Cerebellar nuclear complex (tissue), 1 donor: ENCODE results near the gene SLC8B1.

ENCODE experiments used
- DNase-seq, 2 experiments: peaks; one replicate each; lab custom pipeline; 2025; lab: John Stamatoyannopoulos, UW

SLC8B1 gene

DNA sequence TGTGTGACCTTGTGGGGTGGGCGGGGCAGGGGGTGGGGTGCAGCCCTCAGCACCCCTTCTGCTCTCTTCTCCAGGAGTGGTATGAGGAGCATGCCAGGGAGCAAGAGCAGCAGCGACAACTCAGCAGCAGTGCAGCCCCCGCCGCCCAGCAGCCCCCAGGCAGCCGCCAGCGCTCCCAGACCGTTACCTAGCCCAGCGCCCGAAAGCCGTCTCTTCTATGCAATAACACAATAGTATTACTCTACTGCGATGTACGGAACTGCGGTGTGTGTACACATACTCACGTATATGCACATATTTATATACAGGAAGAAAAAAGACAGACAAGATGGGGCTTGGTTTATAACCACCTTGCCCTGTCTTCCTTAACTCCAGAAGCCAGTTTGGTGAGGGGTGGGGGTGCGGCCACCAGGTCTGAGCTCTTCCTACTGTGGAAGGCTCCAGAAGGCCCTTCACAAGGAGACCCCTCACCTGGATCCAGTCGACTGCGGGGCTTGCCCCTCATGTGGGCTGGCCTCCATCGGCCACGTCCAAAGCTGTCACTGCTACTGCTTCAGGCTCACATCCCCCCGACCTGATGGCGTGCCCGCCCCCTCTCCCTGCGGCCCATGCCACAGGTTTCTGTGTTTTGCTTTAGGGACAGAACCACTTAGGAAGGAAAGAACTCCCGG lies 38.9 kb downstream of the SLC8B1 start:
- DNase-seq: no peak

GRCh38 chr12:113293100-113293499 lies 41.8 kb downstream of the SLC8B1 start:
- no peak for DNase-seq

- no peak for DNase-seq
Measured at GRCh38 chr12:113292547-113292946, 42.4 kb downstream of the SLC8B1 start.

DNA sequence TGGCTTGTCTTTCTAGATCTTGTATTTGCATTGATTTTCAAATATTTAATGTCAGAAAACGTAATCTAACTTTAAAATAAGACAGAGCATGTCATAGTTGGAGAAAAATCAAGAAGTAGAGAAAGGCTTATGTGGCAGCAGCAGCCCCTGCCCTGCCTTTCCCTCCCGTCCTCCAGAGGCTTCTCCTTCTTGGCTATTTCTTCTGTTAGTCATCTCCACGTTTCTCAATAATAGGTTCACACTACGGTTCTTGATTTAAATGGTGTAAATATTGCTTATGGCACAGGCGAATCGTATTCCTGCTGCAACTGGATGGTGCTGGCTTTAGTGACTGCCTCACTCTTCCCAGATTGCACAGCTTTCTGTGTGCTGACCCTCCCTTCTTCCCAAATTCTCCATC lies 42.8 kb downstream of the SLC8B1 start:
- DNase-seq: no peak

DNA sequence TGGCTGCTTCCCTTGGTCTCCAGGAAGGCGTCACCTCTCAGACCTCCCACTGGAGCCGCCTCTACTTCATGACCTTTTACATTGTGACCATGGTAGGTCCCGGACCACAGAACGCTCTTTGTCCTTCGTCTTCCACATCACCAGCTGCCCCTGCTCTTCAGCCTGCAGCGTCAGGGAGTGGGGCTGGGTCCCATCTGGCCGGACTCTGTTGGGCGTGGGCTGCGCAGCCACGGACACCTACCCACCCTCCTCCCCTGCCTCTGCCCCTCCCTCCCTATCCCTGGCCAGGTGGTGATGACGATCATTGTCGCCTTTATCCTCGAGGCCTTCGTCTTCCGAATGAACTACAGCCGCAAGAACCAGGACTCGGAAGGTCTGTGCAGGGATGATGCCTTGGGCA lies 43.3 kb downstream of the SLC8B1 start:
- DNase-seq: no peak

DNA sequence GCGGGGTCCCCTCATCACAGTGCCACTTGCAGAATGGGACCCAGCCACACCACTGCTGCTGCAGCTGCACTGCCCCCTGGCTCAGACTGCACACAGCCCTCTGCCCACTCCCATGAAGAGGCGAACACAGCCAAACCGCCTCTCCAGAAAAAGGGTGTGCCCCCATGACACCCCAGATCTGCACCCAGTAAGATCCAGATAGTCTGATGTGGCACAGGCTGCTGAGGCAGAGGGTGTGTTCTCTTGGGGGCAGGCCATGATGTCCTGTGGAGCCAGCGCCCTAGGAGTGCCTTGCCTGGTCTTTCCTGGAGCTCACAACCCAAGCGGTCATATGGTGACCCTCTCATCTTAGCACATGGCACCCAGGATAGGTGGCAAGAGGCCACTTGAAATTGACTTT lies 44.4 kb downstream of the SLC8B1 start:
- no peak for DNase-seq

- no peak for DNase-seq
Measured at GRCh38 chr12:113289361-113289760, 45.5 kb downstream of the SLC8B1 start.

GRCh38 chr12:113287899-113288282 lies 47.0 kb downstream of the SLC8B1 start:
- no peak for DNase-seq

DNA sequence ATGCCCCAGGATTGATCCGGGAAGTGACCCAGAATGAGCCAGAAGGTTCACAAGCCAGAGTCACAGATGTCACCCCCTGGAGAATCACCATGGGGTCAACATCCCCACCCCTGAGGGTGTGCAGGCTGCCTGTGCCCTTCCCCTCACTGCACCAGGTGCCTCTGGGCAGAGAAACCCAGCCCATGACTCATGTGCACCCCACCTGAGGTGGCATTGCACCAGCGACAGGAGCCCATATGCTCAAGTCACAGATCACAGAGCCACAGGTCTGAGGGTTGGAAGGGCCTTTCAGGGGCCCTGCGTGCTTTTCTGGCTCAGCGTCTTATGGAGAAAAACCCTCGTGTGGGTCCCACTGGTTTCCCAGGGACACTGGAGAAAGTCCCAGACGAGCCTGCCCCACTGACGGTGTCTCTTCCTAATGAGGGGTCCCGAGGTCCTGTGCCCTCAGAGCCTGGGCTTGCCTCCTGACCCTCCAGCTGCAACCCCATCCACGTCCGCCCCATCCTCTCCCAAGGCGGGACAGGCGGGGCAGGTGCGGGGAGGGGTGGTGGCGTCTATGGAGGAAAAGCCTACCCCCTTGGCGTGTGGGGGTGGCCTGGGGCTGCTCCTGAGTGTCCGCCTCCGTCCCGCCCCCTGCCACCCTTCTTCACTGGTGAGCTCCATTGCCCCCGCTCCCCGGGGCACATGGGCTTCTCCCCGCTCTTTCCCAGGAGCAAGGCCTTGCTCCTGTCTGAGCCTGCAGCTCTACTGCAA lies 47.6 kb downstream of the SLC8B1 start:
- DNase-seq: no peak

- DNase-seq: no peak
Measured at GRCh38 chr12:113286712-113287111, 48.2 kb downstream of the SLC8B1 start.

GRCh38 chr12:113285679-113286610 lies 49.0 kb downstream of the SLC8B1 start:
- DNase-seq: no peak

GRCh38 chr12:113284751-113285150 lies 50.2 kb downstream of the SLC8B1 start:
- DNase-seq: no peak

DNA sequence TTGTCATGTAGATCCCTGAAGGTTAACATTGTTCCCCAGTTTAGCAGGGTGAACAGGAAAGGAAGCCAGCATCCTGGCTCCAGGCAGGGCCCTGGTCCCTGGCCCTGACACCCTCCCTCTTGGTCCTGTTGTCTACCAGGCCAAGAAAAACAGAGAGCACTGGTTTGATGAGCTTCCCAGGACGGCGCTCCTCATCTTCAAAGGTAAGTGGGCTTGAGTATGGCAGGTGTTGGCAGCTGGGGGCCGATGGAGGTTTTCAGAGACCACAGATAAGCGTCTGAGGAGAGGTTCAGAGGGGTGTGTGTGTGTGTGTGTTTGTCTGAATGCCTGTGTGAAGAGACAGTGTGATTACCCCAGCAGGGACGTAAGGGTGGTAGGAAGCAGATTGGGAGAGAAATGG lies 56.3 kb downstream of the SLC8B1 start:
- no peak for DNase-seq

DNA sequence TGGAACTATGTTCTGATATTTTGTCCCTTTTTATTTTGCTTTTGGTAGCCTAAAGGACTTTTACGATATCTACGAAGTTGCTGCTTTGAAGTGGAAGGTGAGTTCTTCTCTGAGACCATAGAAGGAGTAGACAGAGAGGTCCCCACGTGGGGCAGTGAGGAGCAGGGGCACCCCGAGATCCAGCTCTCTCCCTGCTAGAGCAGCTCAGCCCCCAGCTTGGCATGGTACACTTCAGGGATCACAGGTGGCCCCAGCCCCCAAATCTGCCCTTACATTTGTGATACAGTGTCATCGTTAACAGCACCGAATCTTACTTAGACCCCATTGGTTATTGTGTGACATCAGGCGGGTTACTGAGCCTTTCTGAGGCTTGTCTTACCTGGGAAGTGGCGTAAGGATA lies 56.8 kb downstream of the SLC8B1 start:
- no peak for DNase-seq

- DNase-seq: no peak
Measured at GRCh38 chr12:113277511-113277910, 57.4 kb downstream of the SLC8B1 start.

DNA sequence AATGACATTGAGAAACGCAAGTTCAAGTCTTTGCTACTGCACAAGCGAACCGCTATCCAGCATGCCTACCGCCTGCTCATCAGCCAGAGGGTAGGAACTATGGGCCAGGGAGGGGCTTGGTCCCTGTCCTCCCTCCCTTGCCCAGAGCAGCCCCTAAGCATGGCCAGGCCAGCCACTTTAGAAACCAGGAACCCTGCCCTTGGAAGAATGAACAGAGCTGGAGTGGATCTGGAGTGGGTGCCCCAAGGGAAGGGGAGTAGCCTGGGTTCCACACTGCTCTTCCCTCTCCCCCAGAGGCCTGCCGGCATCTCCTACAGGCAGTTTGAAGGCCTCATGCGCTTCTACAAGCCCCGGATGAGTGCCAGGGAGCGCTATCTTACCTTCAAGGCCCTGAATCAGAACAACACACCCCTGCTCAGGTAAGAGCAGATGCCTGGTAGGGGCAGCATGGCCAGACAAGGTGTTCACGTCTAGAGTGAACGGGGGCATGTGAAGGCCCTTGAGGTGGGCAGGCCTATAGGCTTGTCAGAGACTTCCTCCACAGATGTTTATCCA lies 57.9 kb downstream of the SLC8B1 start:
- DNase-seq: no peak

- DNase-seq: no peak
Measured at GRCh38 chr12:113276306-113276705, 58.6 kb downstream of the SLC8B1 start.

DNA sequence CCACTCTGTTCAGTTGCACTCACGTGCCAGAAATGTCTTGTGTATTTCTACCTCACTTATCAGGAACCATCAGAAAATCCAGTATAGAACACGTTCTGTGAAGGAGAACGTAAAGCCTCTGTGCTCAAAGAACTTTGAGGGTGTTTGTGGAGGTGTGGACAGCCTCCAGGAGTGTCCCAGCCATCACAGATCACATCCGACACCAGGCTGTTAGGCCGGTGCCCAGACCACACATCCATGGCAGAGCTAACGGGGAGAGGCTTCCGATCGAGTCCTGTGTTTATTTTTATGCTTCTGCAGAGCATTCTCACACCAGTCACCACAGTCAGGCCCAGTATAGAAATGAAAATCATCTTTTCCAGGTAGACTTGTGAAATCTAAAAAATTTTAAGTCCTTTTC lies 60.1 kb downstream of the SLC8B1 start:
- no peak for DNase-seq

GRCh38 chr12:113273053-113273725 lies 61.7 kb downstream of the SLC8B1 start:
- no peak for DNase-seq

DNA sequence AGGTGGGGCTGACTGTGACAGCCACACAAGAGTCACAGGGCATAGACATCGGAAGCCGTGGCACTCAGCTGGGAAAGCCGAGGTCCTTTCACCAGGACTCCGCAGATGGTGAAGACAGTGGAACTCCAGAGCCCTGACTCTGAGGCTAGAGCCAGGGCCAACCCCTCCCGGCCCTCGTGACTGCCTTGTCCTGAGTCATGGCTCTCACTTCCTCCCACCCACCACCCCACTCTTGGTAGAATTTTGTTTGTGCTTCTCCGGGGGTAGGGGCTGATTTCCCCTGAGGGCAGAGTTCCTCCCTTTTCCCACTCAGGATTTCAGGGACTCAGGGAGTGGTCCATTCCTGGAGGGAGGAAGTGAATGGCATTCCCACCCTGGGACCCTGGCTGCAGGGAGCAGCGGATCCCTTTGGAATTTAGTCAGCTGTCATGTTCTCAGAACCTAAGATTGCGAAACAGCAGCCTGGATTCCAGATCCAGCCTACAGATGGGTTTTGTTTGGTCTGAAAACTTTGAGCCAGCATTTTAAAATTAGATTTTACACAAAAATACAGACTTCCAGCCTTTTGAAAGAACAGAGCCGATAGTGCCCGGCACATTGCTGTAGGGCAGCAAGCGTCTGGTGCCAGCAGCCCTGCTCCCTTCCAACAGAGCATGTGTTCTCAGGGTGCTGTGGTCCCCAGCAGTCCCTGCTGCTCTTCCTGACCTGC lies 62.9 kb downstream of the SLC8B1 start:
- no peak for DNase-seq

DNA sequence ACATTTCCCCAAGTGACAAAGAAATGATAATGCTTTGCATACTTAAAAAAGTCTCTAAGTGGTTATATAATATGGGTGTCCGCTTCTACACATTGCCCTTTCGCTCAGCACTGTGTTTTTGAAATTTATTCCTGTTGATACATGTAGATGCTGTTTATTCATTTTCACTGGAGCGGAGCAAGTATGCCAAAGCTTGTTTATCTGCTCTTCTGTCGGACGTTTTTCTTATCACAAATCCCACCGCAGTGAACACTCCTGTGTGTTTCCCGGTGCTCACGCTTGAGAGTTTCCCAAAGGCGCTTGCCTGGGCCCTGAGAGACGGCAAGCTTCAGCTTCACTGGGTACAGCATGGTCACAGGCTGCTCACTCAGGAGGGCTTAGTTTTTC lies 63.5 kb downstream of the SLC8B1 start:
- no peak for DNase-seq
